Measurements from ENCODE around the gene FRMD8.

DNA sequence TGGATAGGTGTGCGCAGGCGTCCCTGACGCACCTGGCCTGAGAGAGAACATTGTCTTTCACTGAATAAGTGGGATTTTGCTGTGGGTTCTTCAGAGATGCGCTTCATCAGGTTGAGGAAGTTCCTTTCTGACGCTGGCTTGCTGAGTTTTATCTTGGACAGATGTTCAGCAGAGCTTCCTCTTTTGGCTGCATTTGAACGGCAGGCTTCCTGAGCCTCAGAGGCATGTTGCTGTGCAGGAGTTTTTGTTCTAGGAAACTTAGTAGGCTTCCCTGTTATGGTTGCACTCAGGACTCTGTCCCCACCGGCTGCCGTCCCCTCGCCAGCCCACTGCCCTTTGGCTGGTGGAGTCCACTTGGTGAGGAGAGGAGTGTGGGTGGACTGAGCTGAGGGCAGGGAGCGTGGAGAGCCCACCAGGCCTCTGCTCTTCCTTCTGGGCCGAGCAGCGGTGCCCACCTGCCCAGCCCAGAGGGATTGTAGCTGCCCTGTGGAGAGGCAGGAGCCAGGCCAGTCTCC, 17.2 kb downstream of the FRMD8 start:
- TF ChIP-seq, protein P1, sequence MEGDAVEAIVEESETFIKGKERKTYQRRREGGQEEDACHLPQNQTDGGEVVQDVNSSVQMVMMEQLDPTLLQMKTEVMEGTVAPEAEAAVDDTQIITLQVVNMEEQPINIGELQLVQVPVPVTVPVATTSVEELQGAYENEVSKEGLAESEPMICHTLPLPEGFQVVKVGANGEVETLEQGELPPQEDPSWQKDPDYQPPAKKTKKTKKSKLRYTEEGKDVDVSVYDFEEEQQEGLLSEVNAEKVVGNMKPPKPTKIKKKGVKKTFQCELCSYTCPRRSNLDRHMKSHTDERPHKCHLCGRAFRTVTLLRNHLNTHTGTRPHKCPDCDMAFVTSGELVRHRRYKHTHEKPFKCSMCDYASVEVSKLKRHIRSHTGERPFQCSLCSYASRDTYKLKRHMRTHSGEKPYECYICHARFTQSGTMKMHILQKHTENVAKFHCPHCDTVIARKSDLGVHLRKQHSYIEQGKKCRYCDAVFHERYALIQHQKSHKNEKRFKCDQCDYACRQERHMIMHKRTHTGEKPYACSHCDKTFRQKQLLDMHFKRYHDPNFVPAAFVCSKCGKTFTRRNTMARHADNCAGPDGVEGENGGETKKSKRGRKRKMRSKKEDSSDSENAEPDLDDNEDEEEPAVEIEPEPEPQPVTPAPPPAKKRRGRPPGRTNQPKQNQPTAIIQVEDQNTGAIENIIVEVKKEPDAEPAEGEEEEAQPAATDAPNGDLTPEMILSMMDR (conservative IDR thresholded peaks at IDR 0.05; ENCODE audit: low read depth in 2 of 2): no peak
- TF ChIP-seq EZH2phosphoT487 (IDR thresholded peaks at IDR 0.05; ENCODE audit: unreplicated experiment) (no peak), EZH2 (IDR thresholded peaks at IDR 0.05; ENCODE audit: low read depth, unreplicated experiment) (no peak)
- TF ChIP-seq, protein P2, sequence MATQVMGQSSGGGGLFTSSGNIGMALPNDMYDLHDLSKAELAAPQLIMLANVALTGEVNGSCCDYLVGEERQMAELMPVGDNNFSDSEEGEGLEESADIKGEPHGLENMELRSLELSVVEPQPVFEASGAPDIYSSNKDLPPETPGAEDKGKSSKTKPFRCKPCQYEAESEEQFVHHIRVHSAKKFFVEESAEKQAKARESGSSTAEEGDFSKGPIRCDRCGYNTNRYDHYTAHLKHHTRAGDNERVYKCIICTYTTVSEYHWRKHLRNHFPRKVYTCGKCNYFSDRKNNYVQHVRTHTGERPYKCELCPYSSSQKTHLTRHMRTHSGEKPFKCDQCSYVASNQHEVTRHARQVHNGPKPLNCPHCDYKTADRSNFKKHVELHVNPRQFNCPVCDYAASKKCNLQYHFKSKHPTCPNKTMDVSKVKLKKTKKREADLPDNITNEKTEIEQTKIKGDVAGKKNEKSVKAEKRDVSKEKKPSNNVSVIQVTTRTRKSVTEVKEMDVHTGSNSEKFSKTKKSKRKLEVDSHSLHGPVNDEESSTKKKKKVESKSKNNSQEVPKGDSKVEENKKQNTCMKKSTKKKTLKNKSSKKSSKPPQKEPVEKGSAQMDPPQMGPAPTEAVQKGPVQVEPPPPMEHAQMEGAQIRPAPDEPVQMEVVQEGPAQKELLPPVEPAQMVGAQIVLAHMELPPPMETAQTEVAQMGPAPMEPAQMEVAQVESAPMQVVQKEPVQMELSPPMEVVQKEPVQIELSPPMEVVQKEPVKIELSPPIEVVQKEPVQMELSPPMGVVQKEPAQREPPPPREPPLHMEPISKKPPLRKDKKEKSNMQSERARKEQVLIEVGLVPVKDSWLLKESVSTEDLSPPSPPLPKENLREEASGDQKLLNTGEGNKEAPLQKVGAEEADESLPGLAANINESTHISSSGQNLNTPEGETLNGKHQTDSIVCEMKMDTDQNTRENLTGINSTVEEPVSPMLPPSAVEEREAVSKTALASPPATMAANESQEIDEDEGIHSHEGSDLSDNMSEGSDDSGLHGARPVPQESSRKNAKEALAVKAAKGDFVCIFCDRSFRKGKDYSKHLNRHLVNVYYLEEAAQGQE (IDR thresholded peaks at IDR 0.05; ENCODE audit: unreplicated experiment): no peak
